Measurements from ENCODE around the gene CASP8.
"Not testable (repeated sequence)": the region's sequence is repeated elsewhere in the genome, so short reads cannot be mapped to it uniquely, and the experiment has no call there.

The CASP8 gene

DNA sequence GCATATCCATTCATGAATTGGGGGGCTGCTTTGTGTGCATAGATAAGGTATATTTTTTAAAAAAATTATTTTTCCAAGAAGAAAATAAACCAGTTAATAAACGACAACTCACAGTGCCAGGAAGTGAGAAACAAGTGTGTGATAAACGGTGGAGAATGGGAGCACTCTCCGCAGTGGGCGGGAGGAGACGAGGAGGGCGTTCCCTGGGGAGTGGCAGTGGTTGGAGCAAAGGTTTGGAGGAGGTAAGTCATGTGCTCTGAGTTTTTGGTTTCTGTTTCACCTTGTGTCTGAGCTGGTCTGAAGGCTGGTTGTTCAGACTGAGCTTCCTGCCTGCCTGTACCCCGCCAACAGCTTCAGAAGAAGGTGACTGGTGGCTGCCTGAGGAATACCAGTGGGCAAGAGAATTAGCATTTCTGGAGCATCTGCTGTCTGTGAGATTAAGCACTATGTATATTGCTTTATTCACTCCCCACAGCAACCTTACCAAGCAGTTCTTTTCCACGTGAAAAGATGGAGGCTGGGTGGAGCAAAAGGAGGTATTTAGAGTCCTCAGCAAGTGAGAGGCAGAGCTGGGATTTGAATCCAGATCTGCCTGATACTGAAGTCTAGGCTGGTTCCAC, 27.0 kb upstream of the CASP8 start:
- peak overlapping the region; percentile 1 for H3K9ac ChIP-seq (ENCODE audit: low read length)
- H3K36me3 ChIP-seq (ENCODE audit: control insufficient read depth, insufficient read depth, low read length): no peaks in the 10 kb centered on the region
- no peaks in the 10 kb centered on the region for H3K27me3 ChIP-seq (ENCODE audit: control insufficient read depth, insufficient read depth, low read length)
- H3K27ac ChIP-seq (ENCODE audit: low read depth, low read length): no peak overlapping the region
- peak overlapping the region; percentile 63 for H3K4me3 ChIP-seq (ENCODE audit: low read length)
- no peaks in the 10 kb centered on the region for H3K4me1 ChIP-seq (ENCODE audit: control insufficient read depth, insufficient read depth, low read length)

DNA sequence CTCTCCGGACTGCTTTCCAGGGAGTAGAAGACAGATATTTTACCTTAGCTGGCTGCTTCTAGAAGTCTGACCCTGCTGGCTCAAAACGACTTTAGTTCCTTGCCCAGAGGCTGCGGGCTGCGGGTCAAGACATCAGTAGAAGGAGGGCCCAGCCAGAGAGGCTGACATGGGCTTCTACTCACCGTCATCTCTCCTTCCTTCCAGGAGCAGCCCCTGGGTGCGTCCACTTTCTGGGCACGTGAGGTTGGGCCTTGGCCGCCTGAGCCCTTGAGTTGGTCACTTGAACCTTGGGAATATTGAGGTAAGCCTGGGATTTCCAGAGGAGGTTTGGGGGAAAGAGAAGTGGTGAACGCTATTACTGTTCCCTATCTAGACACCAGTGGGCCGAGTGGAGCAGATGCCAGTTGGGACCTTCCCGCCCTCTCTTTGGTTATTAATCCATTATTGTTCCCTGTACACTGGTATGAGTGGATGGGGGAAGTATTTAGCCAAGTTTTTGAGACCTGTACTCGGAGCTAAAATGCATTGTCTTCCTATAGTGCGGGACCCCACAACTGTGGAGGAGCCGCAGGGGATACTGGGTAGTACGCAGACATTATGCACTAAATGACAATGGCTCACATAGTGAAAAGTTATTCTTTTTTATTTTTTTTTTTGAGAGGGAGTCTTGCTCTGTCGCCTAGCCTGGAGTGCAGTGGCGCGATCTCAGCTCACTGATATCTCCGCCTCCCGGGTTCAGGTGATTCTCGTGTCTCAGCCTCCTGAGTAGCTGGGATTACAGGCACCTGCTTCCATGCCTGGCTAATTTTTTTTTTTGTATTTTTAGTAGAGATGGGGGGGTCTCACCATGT, 26.3 kb upstream of the CASP8 start:
- H3K27ac ChIP-seq (ENCODE audit: low read depth, low read length): no peak overlapping the region
- H3K4me1 ChIP-seq (ENCODE audit: control insufficient read depth, insufficient read depth, low read length): no peaks in the 10 kb centered on the region
- H3K9ac ChIP-seq (ENCODE audit: low read length): peak overlapping the region; percentile 1
- H3K4me3 ChIP-seq (ENCODE audit: low read length): peak overlapping the region; percentile 63
- no peaks in the 10 kb centered on the region for H3K36me3 ChIP-seq (ENCODE audit: control insufficient read depth, insufficient read depth, low read length)
- no peaks in the 10 kb centered on the region for H3K27me3 ChIP-seq (ENCODE audit: control insufficient read depth, insufficient read depth, low read length)

DNA sequence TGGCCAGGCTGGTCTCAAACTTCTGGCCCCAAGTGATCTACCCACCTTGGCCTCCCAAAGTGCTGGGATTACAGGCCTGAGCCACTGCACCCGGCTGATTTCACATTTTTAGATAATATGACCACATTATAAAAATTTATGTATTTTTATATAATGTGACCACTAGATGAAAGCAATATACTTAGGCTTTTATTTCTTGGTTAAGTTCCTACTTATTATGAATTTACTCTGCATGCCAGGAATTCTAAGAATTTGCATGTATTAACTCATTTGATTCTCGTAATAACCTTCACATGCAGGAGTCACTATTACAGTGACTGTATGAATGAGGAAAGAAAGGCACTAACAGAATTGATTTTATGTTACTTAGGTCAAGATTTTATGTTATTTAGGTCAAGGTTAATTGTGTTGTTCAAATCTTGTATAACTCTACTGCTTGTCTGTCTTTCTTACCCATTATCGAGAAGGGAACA, 25.6 kb upstream of the CASP8 start:
- no peak overlapping the region for H3K27ac ChIP-seq (ENCODE audit: low read depth, low read length)
- no peaks in the 10 kb centered on the region for H3K36me3 ChIP-seq (ENCODE audit: control insufficient read depth, insufficient read depth, low read length)
- no peak overlapping the region for H3K9ac ChIP-seq (ENCODE audit: low read length)
- H3K27me3 ChIP-seq (ENCODE audit: control insufficient read depth, insufficient read depth, low read length): no peaks in the 10 kb centered on the region
- H3K4me1 ChIP-seq (ENCODE audit: control insufficient read depth, insufficient read depth, low read length): no peaks in the 10 kb centered on the region
- H3K4me3 ChIP-seq (ENCODE audit: low read length): no peak overlapping the region

DNA sequence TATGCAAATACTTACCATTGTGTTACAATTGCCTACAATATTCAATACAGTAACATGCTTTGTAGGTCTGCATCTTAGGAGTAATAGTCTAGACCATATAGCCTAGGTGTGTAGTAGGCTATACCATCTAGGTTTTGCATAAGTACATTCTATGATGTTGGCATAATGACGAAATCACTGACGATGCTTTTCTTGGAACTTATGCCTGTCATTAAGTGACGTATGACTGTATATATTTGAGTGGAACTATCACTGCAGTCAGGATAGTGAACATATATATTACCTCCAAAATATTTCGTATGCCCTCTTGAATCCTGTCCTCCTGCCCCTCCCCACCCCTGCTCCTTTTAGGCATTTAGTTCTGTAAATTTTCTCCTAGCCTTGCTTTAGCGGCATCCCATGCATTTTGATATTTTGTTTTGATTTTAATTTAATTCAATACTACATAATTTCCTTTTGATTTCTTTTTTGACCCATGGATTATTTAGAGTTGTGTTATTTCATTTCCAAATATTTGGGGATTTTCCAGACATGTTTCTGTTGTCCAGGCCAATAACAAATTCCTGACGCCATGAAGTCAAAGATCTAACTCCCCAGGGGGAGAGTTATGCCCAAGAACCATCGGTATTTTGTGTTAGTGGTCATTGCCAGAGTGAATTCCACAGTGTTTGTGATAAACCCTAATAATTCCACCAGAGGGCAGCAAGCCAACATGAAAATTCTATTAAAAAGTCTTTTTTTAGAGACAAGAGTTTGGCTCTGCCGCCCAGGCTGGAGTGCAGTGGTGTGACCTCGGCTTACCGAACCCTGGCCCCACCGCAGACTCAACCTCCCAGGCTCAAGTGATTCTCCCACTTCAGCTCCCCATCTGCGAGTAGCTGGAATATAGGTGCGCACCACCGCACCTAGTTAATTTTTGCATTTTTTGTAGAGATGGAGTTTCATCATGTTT, 24.2 kb upstream of the CASP8 start:
- no peaks in the 10 kb centered on the region for H3K36me3 ChIP-seq (ENCODE audit: control insufficient read depth, insufficient read depth, low read length)
- no peak overlapping the region for H3K27ac ChIP-seq (ENCODE audit: low read depth, low read length)
- no peaks in the 10 kb centered on the region for H3K27me3 ChIP-seq (ENCODE audit: control insufficient read depth, insufficient read depth, low read length)
- H3K4me1 ChIP-seq (ENCODE audit: control insufficient read depth, insufficient read depth, low read length): no peaks in the 10 kb centered on the region
- peak overlapping the region; percentile 28 for H3K4me3 ChIP-seq (ENCODE audit: low read length)
- H3K9ac ChIP-seq (ENCODE audit: low read length): no peak overlapping the region

DNA sequence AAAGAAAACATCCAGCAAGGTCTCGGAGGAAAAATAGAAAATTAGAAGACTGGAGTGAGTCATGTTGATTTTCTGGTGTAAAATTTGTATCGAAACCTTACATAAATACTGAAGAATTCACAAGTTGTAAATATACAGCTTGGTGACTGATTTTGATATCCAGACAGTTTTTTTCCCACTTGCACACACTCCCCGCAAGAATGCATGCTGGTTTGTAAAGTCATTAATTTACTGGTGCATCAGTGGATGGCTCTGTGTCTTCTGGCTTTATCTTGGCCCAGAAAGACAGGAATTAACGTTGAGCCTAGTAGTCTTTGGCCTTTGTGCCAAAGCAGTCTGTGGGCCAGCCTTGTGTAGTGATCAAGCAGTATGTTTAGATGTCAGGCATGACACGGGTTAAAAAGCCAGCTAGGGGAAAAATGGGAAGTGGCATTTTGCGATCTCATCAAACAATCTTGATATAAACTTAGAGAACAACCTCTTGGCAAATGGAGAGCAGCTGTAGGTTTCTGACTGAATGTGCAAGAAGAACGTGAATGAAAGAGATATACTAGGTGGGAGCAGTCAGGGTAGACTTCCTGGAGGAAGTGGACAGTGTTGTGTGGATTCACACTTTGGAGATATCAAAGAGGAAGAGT, 22.7 kb upstream of the CASP8 start:
- no peak overlapping the region for H3K4me3 ChIP-seq (ENCODE audit: low read length)
- no peaks in the 10 kb centered on the region for H3K27me3 ChIP-seq (ENCODE audit: control insufficient read depth, insufficient read depth, low read length)
- H3K9ac ChIP-seq (ENCODE audit: low read length): no peak overlapping the region
- no peaks in the 10 kb centered on the region for H3K36me3 ChIP-seq (ENCODE audit: control insufficient read depth, insufficient read depth, low read length)
- H3K27ac ChIP-seq (ENCODE audit: low read depth, low read length): no peak overlapping the region
- H3K4me1 ChIP-seq (ENCODE audit: control insufficient read depth, insufficient read depth, low read length): no peaks in the 10 kb centered on the region

DNA sequence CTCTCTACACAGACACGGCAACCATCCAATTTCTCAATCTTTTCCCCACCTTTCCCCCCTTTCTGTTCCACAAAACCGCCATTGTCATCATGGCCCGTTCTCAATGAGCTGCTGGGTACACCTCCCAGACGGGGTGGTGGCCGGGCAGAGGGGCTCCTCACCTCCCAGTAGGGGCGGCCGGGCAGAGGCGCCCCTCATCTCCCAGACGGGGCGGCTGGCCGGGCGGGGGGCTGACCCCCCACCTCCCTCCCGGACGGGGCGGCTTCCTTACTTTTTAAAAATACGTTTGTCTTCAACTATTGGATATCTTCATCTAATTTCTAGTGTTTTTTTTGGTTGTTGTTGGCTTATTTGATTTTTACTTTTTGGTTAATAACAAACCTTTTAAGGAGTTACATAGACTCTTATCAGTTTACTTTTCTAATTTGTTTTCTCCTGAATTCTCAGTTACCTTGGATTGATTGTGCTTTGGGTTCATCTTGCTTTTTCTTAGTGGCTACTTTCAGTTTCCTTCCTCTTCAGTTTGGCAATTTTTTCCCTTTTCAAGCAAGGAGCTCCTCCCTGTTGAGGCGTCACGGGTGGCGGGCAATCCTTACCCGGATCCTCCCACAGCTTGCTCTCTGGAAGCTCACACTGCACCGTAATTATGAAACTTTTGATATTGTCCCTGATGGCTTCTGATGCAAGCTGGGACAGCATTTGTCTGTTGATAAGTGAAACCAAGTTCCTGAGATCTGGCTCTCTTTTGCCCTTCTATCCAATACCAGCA, 21.0 kb upstream of the CASP8 start:
- not testable (repeated sequence) for H3K4me1 ChIP-seq (ENCODE audit: control insufficient read depth, insufficient read depth, low read length); H3K36me3 ChIP-seq (ENCODE audit: control insufficient read depth, insufficient read depth, low read length); H3K9ac ChIP-seq (ENCODE audit: low read length); H3K27ac ChIP-seq (ENCODE audit: low read depth, low read length); H3K4me3 ChIP-seq (ENCODE audit: low read length); H3K27me3 ChIP-seq (ENCODE audit: control insufficient read depth, insufficient read depth, low read length)

DNA sequence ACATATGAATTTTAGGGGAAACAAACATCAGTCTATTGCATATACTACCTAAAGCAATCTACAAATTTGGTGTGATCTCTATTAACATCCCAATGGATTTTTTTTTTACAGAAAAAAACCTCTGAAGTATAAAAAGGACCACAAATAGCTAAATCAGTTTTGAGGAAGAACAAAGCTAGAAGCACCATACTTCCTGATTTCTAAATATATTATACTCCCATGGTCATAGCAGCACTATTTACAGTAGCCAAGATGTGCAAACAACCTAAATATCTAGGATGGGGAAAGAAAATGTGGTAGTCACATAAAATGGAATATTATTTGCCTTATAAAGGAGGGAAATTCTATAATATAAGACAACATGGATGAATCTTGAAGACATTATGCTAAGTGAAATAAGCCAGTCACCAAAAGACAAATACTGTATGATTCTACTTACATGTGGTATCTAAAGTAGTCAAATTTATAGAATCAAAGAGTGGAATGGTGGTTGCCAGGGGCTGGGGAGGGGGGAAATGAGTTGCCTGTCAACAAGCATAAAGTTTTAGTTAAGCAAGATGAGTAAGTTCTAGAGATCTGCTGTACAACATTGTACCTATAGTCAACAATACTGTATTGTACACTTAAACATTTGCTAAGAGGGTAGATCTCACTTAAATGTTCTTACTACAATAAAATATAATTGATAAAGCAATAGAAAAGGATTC, 17.6 kb upstream of the CASP8 start:
- Histone ChIP-seq H3K27ac (ENCODE audit: low read depth, low read length) (no peak overlapping the region), H3K27me3 (ENCODE audit: control insufficient read depth, insufficient read depth, low read length) (no peaks in the 10 kb centered on the region), H3K4me1 (ENCODE audit: control insufficient read depth, insufficient read depth, low read length) (no peaks in the 10 kb centered on the region), H3K36me3 (ENCODE audit: control insufficient read depth, insufficient read depth, low read length) (no peaks in the 10 kb centered on the region), H3K9ac (ENCODE audit: low read length) (no peak overlapping the region), H3K4me3 (ENCODE audit: low read length) (no peak overlapping the region)

DNA sequence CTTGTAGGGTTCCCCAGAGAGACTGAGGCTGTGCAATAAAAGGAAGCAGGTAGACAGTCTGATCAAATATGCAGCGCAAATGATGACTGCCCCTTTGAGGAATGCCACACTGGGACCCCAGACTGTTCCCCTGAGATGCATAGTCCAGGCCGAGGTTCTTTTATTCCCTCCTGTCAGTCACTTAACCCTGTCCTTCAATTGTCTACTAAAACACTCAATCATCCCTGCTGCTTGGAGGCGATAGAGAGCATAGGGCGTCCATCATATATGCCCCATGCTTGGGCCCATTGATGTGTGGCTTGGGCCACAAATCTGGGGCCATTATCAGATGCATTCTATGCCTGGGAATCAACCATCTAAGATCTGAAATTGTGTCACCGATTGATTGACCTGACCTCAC, 15.5 kb upstream of the CASP8 start:
- H3K4me3 ChIP-seq (ENCODE audit: low read length): no peak overlapping the region

DNA sequence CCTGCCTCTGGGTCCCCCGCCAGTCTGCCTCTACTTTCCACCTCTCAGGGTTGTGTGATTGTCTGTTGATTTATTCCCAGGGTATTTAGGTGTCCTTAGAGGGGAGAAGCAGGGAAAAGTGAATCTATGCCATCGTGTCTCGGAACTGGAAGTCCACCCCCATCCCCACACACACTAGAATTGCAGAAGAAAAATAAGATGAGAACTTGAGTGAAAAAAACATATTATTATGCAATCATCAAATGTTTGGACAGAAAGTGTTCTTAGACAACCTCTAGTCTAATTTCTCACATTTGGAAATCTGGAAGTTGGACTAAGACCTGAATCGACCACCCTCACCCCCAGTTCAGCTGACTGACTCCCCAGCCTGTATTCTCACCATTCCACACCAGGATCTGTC, 14.1 kb upstream of the CASP8 start:
- Histone ChIP-seq H3K27ac (ENCODE audit: low read depth, low read length) (no peak overlapping the region), H3K4me1 (ENCODE audit: control insufficient read depth, insufficient read depth, low read length) (no peaks in the 10 kb centered on the region), H3K36me3 (ENCODE audit: control insufficient read depth, insufficient read depth, low read length) (no peaks in the 10 kb centered on the region), H3K9ac (ENCODE audit: low read length) (no peak overlapping the region), H3K27me3 (ENCODE audit: control insufficient read depth, insufficient read depth, low read length) (no peaks in the 10 kb centered on the region), H3K4me3 (ENCODE audit: low read length) (no peak overlapping the region)

More for the DNA sequence above, 15.5 kb upstream of the CASP8 start:
- no peaks in the 10 kb centered on the region for H3K4me1 ChIP-seq (ENCODE audit: control insufficient read depth, insufficient read depth, low read length)
- H3K9ac ChIP-seq (ENCODE audit: low read length): no peak overlapping the region
- no peaks in the 10 kb centered on the region for H3K36me3 ChIP-seq (ENCODE audit: control insufficient read depth, insufficient read depth, low read length)
- H3K27me3 ChIP-seq (ENCODE audit: control insufficient read depth, insufficient read depth, low read length): no peaks in the 10 kb centered on the region
- no peak overlapping the region for H3K27ac ChIP-seq (ENCODE audit: low read depth, low read length)

DNA sequence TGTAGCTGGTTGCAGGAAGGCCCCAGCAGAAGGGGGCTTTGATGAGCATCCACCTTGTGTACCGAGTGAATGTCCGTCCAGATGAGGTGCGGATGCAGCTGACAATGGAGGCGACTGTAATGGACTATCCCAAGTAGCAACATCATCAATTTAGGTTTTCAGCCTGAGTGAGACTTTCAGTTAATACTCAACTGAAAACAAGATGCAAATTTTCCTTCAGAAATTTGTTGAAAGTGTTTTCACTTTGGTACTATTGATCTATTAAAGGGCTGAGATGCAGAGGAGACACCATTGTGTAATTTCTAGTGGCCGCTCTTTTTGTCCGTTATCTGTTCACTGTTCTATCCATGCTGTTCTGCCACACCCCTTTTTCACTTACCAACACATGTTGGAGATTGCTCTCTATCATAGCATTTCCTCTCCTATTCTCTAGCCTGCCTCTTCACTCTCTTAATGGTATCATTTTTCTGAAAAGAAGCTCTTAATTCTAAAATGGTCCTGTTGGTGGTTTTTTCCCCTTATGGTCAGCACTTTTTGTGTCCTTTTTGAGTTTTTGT, 12.0 kb upstream of the CASP8 start:
- no peak overlapping the region for H3K9ac ChIP-seq (ENCODE audit: low read length)
- H3K27ac ChIP-seq (ENCODE audit: low read depth, low read length): no peak overlapping the region
- H3K27me3 ChIP-seq (ENCODE audit: control insufficient read depth, insufficient read depth, low read length): no peaks in the 10 kb centered on the region
- H3K4me3 ChIP-seq (ENCODE audit: low read length): no peak overlapping the region
- no peaks in the 10 kb centered on the region for H3K4me1 ChIP-seq (ENCODE audit: control insufficient read depth, insufficient read depth, low read length)
- no peaks in the 10 kb centered on the region for H3K36me3 ChIP-seq (ENCODE audit: control insufficient read depth, insufficient read depth, low read length)

DNA sequence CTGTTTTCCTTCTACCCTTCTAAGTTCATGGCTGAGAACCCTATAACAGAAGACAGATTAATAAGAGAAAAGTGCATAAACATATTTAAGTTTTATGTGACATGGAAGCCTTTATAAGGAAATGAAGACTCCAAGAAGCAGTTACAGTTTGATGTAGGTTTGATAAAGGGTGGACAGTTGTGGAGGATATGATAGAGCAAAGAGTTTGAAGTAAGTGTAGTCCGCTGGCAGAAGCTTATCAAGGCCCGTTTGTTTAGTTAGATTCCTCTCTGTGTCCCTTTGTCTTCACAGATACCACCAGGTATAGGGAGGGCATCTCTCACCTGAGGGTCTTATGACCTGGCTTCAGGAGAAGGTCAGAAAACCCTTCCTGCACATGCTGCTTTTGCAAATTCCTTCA, 10.4 kb upstream of the CASP8 start:
- Histone ChIP-seq H3K9ac (ENCODE audit: low read length) (no peak overlapping the region), H3K36me3 (ENCODE audit: control insufficient read depth, insufficient read depth, low read length) (no peaks in the 10 kb centered on the region), H3K4me3 (ENCODE audit: low read length) (no peak overlapping the region), H3K27ac (ENCODE audit: low read depth, low read length) (no peak overlapping the region), H3K27me3 (ENCODE audit: control insufficient read depth, insufficient read depth, low read length) (no peaks in the 10 kb centered on the region), H3K4me1 (ENCODE audit: control insufficient read depth, insufficient read depth, low read length) (no peaks in the 10 kb centered on the region)

Data from rectal smooth muscle tissue (tissue), 1 donor.